ENCODE measurements around the gene MDGA2.
A peak's percentile ranks its signal among the peaks of the same experiment; 100 is the strongest.

The MDGA2 gene

DNA sequence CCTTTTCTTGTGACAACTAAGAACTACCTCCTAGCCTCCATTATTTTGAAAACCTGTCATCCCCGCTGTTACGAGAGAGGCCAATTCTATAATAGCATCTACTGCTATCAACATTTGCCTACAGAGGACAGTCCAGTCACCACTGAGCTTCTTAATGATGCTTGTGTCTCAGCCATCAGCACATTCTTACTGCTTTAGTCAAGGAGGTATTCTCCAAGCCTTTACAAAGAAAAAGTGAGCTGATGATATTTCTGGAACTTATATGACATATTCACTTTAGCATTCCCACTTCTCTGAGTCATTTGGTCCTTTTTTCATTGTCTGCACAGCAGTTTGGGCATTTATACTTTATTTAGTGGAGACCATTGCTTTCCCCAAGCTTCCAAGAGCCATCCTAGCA lies 526.1 kb downstream of the MDGA2 start:
- Histone ChIP-seq H3K9me3 (replicated peaks in 1 of 11) (no peaks in the 10 kb centered on the region), H4K20me1 (no peaks in the 10 kb centered on the region), H3K4me2 (no peak overlapping the region), H3K4me3 (no peak overlapping the region), H3K27me3 (no peaks in the 10 kb centered on the region), H3K9ac (no peak overlapping the region), H3K27ac (no peak overlapping the region), H3K36me3 (no peaks in the 10 kb centered on the region), H3K4me1 (no peaks in the 10 kb centered on the region)
- no peak for TF ChIP-seq Cebpa-rat (IDR thresholded peaks at IDR 0.05)

DNA sequence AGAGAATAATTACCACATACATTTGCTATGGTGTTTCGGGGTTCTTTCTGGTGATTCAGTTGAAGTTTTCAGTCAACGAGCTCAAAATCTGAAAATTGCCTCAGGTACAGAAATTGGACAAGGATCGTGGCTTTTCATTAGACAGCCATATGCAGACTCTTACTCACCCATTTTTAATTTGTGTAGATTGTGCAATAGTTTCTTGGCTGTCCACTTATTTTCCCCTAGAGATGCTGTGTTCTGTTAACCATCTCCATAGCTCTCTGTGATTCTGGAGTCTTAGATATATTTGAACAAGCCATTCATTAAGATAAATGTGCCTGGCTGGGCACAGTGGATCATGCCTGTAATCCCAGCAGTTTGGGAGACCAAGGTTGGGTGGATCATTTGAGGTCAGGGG lies 526.7 kb downstream of the MDGA2 start:
- H3K27ac ChIP-seq = no peak overlapping the region
- no peaks in the 10 kb centered on the region for H4K20me1 ChIP-seq
- no peak overlapping the region for H3K4me2 ChIP-seq
- H3K27me3 ChIP-seq = no peaks in the 10 kb centered on the region
- no peaks in the 10 kb centered on the region for H3K9me3 ChIP-seq (replicated peaks in 1 of 11)
- H3K4me1 ChIP-seq = no peaks in the 10 kb centered on the region
- H3K4me3 ChIP-seq = no peak overlapping the region
- H3K9ac ChIP-seq = no peak overlapping the region
- TF ChIP-seq Cebpa-rat (IDR thresholded peaks at IDR 0.05) = peak in 5 of 11 experiments; percentile 26 to 61 (median 29); a peak in 3 of 22 replicates
- no peaks in the 10 kb centered on the region for H3K36me3 ChIP-seq

DNA sequence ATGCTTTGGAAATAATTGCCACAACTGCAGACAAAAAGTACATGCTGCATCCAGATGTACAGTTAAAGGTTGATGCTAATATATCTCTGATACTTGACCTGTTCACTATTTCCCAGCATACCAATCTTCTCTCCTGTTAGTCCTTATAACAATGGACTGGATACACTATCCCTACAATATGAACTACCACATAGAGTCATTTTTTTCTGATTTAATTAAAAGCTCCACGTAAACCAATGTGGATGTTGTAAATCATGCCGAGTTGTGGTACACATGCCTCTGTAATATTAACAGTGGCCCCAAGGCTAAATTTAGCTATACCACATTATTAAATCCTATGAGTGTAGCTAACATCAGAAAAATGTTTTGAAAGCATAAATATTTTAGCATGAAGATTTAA lies 554.8 kb downstream of the MDGA2 start:
- no peaks in the 10 kb centered on the region for H4K20me1 ChIP-seq
- no peak overlapping the region for H3K27ac ChIP-seq
- no peaks in the 10 kb centered on the region for H3K9me3 ChIP-seq (replicated peaks in 1 of 11)
- TF ChIP-seq Cebpa-rat (IDR thresholded peaks at IDR 0.05) = no peak
- H3K4me1 ChIP-seq = no peaks in the 10 kb centered on the region
- H3K4me2 ChIP-seq = no peak overlapping the region
- H3K27me3 ChIP-seq = no peaks in the 10 kb centered on the region
- H3K36me3 ChIP-seq = no peaks in the 10 kb centered on the region
- no peak overlapping the region for H3K4me3 ChIP-seq
- no peak overlapping the region for H3K9ac ChIP-seq

DNA sequence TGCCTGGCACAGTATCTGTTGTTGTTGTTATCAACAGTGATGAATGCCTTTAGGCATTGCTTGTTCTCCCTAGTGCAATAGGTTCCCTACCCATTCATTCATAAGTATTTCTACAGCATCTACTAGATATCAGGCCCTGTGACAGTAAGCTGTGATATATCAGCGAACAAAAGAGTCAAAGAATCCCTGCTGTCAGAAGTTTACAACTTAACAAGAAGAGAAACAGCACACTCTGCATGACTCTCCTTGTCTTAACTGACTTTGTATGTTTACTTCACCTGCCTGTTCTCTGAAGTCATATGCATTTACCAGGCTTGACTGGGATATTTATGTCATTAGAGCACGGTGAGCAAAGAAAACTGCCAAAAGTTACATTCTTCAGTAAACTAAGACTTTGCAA lies 571.6 kb downstream of the MDGA2 start:
- no peak for TF ChIP-seq Cebpa-rat (IDR thresholded peaks at IDR 0.05)
- Histone ChIP-seq H3K4me1 (no peaks in the 10 kb centered on the region), H3K36me3 (no peaks in the 10 kb centered on the region), H3K4me2 (no peak overlapping the region), H3K27me3 (no peaks in the 10 kb centered on the region), H4K20me1 (no peaks in the 10 kb centered on the region), H3K27ac (no peak overlapping the region), H3K4me3 (no peak overlapping the region), H3K9me3 (replicated peaks in 1 of 11) (no peaks in the 10 kb centered on the region), H3K9ac (no peak overlapping the region)

DNA sequence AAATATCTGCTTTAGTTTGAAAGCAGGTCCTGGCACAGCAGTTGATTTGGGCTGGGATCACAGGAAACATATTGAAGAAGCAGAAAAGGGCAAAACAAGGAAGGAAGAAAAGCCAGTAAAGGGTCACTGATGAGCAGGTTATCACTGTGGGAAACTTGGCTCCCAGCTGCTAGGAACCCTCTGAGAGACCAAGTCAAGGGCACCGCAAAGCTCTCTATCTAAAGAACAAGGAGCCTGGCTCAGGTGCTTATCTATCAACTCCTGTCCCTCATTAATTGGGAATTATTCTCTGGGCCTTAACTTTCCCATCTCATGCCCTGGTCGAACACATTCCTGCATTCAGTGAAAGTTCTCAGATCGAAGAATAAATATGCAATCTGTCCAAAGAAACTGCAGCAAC lies 572.9 kb downstream of the MDGA2 start:
- Histone ChIP-seq H3K4me1 (no peaks in the 10 kb centered on the region), H3K9me3 (replicated peaks in 1 of 11) (no peaks in the 10 kb centered on the region), H3K27ac (no peak overlapping the region), H3K4me3 (no peak overlapping the region), H3K4me2 (no peak overlapping the region), H3K36me3 (no peaks in the 10 kb centered on the region), H3K27me3 (no peaks in the 10 kb centered on the region), H3K9ac (no peak overlapping the region), H4K20me1 (no peaks in the 10 kb centered on the region)
- TF ChIP-seq Cebpa-rat (IDR thresholded peaks at IDR 0.05) = no peak

DNA sequence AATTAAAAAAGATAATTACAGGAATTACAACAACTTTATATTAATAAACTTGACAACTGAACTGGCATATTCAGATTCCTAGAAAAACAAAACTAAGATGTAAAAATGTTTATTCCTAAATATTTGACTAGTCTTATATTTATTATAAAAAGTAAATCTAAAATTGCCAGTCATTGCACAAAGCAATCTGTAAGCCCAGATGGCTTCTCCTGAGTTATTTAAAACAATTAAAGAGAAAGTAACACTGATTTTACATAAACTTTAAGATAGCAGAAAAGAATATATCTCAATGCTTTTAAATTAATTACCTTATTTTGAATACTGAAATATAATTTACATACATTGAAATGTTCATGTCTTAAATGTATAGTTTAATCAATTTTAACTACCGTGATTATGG lies 589.7 kb downstream of the MDGA2 start:
- H3K4me1 ChIP-seq = no peaks in the 10 kb centered on the region
- no peak overlapping the region for H3K4me2 ChIP-seq
- H3K36me3 ChIP-seq = peaks cover 0 to 4% (median 0%) of the 10 kb centered on the region in 11 experiments; a peak in 1 of 22 replicates
- no peak overlapping the region for H3K9ac ChIP-seq
- no peak overlapping the region for H3K4me3 ChIP-seq
- no peaks in the 10 kb centered on the region for H4K20me1 ChIP-seq
- H3K27me3 ChIP-seq = no peaks in the 10 kb centered on the region
- no peak for TF ChIP-seq Cebpa-rat (IDR thresholded peaks at IDR 0.05)
- 0 out of 22 replicates have a peak, but pooled peaks cover 0 to 5% (median 0%) of the 10 kb centered on the region in 11 experiments for H3K9me3 ChIP-seq (replicated peaks in 1 of 11)
- no peak overlapping the region for H3K27ac ChIP-seq

DNA sequence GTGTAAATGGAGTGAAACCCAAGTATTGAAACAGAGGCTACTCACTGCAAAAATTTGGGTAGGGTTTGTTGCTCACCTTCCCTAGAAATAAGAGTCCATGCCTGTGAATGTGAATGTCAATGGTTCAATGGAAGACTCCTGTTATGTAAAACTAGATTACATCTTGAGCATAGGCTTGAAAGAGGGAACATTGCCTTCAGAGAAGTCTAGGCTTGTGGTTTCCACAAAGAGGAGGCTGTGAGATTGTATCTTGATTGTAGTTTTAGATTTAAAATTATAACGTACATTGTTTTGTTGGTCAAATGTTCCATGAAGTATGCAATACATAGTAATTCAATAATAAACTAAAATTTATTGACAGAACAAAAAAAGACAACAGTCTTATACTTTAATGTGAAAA lies 610.1 kb downstream of the MDGA2 start:
- H3K36me3 ChIP-seq = no peaks in the 10 kb centered on the region

DNA sequence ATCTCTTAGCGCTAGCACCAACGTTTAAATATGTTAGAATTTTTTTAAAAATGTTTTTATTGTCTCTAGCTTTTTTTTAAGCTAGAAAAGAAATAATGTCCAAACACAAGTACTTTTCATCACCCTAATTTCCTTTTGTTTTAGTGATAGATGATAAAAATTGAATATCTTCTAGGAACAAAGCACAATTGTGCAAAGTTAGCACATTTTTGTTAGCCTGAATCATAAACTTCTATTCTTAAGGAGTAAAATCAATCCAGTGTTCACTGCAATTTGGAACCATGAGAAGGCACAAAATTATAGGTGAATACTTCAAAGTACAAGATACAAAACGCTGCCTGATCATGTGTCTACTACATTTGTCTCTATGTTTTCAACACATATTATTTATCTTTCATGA lies 615.4 kb downstream of the MDGA2 start:
- no peak for TF ChIP-seq Cebpa-rat (IDR thresholded peaks at IDR 0.05)
- no peaks in the 10 kb centered on the region for H4K20me1 ChIP-seq
- no peaks in the 10 kb centered on the region for H3K4me1 ChIP-seq

More for the DNA sequence above, 610.1 kb downstream of the MDGA2 start:
- H3K4me2 ChIP-seq = no peak overlapping the region
- no peaks in the 10 kb centered on the region for H3K4me1 ChIP-seq
- no peak overlapping the region for H3K9ac ChIP-seq
- no peak overlapping the region for H3K4me3 ChIP-seq
- H3K9me3 ChIP-seq (replicated peaks in 1 of 11) = no peaks in the 10 kb centered on the region
- TF ChIP-seq Cebpa-rat (IDR thresholded peaks at IDR 0.05) = no peak
- H4K20me1 ChIP-seq = no peaks in the 10 kb centered on the region
- H3K27ac ChIP-seq = no peak overlapping the region
- H3K27me3 ChIP-seq = no peaks in the 10 kb centered on the region

DNA sequence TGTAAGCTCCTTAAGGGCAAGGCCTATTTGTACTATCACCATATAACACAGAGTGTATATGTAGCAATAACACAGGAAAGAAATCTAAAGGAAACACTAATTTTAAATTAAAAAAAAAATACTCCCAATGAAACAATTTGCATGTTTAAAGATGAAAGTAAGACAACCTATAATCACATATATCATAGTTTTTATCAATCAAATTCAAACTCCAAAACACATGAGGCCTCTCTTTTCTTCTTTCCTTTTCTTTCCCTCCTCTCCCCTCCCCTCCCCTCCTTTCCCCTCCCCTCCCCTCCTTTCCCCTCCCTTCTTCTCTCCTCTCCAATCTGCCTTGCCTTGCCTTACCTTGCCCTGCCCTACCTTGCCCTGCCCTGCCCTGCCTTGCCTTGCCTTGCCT lies 618.0 kb downstream of the MDGA2 start:
- Histone ChIP-seq H3K4me3 (no peak overlapping the region), H3K27me3 (no peaks in the 10 kb centered on the region), H4K20me1 (no peaks in the 10 kb centered on the region), H3K9me3 (replicated peaks in 1 of 11) (no peaks in the 10 kb centered on the region), H3K4me1 (no peaks in the 10 kb centered on the region), H3K27ac (no peak overlapping the region), H3K36me3 (no peaks in the 10 kb centered on the region), H3K4me2 (no peak overlapping the region), H3K9ac (no peak overlapping the region)
- TF ChIP-seq Cebpa-rat (IDR thresholded peaks at IDR 0.05) = no peak

More for the DNA sequence above, 615.4 kb downstream of the MDGA2 start:
- H3K27me3 ChIP-seq = no peaks in the 10 kb centered on the region
- no peak overlapping the region for H3K27ac ChIP-seq
- no peak overlapping the region for H3K4me3 ChIP-seq
- H3K36me3 ChIP-seq = no peaks in the 10 kb centered on the region
- H3K4me2 ChIP-seq = no peak overlapping the region
- no peaks in the 10 kb centered on the region for H3K9me3 ChIP-seq (replicated peaks in 1 of 11)
- no peak overlapping the region for H3K9ac ChIP-seq

DNA sequence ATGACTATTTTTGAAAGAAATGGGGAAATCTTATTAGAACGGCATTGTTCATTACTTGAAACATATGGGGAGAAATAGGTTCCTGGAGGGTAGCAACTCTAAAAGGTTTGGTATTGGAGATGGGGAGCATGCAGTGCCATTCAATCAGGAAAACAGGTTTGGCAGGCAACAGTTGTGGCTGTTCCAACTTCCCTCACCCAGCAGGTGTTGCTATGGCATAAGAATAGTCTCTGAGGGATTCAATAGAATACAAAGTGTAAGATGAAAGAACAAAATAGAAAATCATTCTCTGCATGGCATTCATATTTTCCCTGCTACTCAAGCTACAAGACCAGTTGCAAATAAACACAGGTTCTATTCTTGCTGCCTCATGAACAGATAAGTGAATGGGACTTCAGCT lies 630.6 kb downstream of the MDGA2 start:
- Histone ChIP-seq H3K9me3 (replicated peaks in 1 of 11) (no peaks in the 10 kb centered on the region), H3K27ac (no peak overlapping the region), H3K4me3 (no peak overlapping the region), H3K4me2 (no peak overlapping the region), H3K27me3 (no peaks in the 10 kb centered on the region), H3K36me3 (no peaks in the 10 kb centered on the region), H3K4me1 (no peaks in the 10 kb centered on the region), H4K20me1 (no peaks in the 10 kb centered on the region), H3K9ac (no peak overlapping the region)
- no peak for TF ChIP-seq Cebpa-rat (IDR thresholded peaks at IDR 0.05)

DNA sequence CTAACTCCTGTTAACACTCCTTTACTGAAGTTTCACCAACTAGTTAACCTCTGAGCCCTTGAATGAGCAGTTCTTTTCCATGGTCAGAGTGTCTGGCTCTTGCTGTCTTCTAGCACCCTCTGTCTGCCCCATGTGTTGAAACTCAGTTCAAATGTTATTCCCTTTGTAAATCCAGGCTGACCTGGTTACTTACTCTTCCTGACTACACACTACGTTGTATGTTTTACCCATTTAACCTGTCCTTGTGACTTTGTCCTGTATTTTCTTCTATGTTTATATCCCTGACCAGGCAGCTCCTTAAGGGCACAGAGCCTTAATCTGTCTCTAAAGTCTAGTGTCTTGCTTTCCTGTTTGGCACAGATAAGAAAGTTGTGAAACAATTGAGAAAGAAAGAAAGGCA lies 634.9 kb downstream of the MDGA2 start:
- Histone ChIP-seq H4K20me1 (no peaks in the 10 kb centered on the region), H3K9me3 (replicated peaks in 1 of 11) (no peaks in the 10 kb centered on the region), H3K9ac (no peak overlapping the region), H3K36me3 (no peaks in the 10 kb centered on the region), H3K4me2 (no peak overlapping the region), H3K4me3 (no peak overlapping the region), H3K27me3 (no peaks in the 10 kb centered on the region), H3K27ac (no peak overlapping the region), H3K4me1 (no peaks in the 10 kb centered on the region)
- no peak for TF ChIP-seq Cebpa-rat (IDR thresholded peaks at IDR 0.05)
